GM23248 (cell line): Measurements from ENCODE around the gene OR2K2.

Experiments used
- EZH2 ChIP-seq: fragments of 200-600 bp; sonication (generic); IDR thresholded peaks from 2 replicates; pipeline ENCODE4 v1.6.1; 2018; ENCODE audit warnings: antibody characterized with exemption, mild to moderate bottlenecking; ENCODE audit not compliant: insufficient read depth, poor library complexity, severe bottlenecking
- EZH2phosphoT487 ChIP-seq: fragments of 200-600 bp; sonication (generic); IDR thresholded peaks from 2 replicates; pipeline ENCODE4 v1.6.1; 2018; ENCODE audit warnings: antibody characterized with exemption, moderate library complexity, mild to moderate bottlenecking, low read depth; ENCODE audit not compliant: insufficient read depth

DNA sequence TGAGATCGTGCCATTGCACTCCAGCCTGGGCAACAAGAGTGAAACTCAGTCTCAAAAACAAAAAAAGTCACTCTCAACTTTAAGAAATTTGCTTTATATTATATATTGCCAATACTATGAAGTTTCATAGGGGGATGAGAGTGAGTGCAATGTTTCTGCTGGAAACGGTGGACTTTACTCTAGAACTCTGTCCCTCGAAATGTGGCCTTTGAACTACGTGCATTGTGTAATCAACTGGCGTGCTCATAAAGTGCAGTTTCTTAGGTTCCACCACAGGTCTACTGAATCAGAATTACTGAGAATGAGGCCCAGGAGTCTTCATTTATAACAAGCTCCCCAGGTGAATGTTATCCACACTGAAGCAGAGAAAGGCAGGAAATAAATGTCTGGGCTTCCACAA lies 24.1 kb downstream of the OR2K2 start:
- TF ChIP-seq EZH2 (no peak), EZH2phosphoT487 (no peak)
